ENCODE data around the gene SLC49A4.

SLC49A4 gene

DNA sequence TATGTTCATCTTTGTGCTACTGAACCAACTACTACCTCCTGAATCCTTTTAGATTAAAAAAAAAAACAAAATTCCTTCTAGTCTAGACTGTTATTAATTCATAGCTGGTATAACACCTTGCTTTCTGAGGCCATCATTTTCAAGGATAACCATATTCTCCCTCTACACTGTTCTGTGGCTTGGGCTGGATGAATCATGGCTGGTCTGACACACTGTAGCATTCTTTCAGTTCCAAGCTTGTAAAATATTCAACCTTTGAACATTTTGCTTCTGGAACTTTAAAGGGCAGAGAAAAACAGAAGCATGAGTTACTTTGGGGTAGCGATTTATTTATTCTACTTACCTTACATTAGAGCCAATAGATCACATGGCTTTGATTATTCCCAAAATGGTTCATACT lies 8.8 kb upstream of the SLC49A4 start:
- no peak for DNase-seq

DNA sequence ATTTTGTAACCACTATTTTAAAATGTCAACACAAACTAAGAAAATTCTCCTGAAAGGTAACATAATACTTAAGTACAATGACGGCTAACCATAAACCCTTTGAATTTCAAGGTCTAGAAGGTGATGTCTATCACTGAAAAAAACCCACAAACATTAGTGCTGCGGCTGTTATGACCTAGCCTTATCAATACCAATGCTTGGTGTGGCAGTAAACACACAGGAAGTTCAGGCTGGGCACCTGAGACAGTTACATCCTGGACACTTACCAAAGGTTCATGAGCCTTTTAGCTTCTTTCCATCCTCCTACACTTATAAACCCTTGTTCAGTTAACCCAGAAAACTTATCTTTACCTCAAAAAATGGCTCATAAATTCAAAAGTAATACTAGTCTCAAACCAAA lies 7.0 kb upstream of the SLC49A4 start:
- DNase-seq = no peak

DNA sequence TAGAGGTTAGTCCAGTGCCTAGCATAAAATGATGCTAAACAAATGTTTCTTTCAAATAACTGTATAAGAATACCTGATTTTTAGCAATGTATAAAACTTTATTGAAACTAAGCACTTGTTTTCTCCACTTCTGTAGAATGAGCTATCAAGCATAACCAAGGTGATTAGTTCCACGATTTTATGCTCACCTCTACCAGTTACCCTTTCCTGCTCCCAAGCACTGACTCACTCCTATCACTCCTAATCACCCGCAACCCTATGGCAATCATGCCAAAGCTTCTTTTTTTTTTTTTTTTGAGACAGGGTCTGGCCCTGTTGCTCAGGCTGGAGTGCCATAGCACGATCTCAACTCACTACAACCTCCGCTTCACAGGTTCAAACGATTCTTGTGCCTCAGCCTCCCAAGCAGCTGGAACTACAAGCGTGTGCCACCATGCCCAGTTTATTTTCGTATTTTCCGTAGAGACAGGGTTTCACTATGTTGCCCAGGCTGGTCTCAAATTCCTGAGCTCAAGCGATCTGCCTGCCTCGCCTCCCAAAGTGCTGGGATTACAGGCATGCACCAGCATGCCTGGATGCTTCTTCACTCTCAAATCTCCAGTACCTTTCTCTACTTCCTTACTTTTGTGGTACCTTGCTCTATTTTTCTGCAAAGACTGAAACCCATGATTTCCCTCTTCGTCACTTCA lies 5.1 kb upstream of the SLC49A4 start:
- no peak for DNase-seq

DNA sequence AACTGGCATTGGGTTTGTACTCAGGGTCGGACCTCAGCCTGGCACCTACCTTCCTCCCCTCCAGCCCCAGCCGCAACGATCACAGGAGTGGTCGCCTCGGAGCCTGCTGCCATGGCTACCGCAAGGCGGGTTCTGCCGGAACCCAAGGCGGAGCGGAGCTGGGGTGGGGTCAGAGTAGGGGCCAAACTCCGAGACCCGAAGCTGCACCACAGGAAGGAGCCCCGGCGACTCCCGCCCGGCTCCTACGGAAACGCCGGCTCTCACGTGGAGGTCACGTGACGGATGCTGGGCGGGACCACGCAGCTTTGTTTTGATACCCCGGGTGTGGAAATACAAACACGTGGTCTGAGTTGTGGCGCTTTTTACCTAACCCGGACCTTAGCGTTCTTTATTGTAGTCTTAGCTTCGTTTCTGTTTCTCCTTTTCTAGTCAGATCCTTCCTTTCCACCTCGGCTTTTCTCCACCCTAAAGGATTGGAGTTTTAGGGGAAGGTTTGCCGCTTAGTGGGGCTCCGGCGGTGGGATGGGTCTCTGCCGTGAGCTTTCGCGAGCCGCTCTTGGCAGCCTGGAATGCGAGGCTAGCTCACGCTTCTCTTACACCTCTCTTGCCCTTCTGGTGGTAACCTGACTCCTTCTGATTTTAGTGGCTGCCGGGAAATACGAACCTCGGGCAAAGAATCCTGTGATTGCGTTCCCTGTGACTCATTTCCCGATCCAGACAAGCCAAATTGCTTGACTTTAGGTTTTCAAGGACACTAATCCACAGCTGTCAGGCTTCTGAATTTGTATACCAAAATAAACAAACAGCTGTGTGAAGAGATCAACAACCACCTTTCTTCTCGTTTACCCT lies 1.1 kb upstream of the SLC49A4 start, which contains the start of gene HSPBAP1:
TSS of gene HSPBAP1 (minus strand) at position 264 of the 849 bp plus-strand sequence. CDS start at position 113, 151 bp downstream.
- DNase-seq = no peak

DNA sequence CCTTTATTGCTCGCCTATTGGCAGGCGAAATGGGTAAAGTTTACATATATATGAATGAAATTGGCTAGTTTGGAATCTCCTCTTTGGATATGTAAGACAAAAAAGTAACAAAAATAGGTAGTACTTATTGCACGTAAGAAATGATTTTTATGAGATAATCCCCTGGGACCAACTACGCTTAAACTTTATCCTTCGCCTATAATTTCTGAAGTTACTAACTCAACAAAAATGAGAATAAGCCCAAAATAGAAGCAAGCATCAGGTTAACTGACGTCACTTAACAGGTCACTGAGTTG lies 438 bp upstream of the SLC49A4 start:
- DNase-seq = no peak

DNA sequence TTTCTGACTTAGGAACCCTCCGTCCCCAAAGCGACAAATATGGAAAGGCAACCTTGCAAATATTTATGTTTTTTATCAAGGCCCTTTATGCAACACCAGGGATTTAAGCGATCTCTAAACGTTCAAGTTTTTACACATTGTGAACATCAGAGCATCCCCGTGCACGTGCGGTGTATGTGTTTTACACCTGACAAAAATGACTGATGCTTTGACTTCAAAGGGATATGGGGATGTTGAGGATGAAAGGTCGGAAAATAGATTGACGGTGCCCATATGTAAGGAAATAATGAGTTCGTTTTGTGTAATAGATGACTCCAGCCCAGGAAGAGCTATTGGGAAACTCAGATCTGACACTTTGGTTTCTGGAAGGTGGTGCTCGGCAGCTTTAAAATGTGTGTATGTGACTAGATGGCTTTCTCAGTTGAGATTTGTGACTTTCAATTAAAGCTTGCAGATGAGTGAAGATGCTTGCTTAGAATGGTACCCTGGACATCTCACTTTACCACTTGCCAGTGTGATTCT lies 866 bp downstream of the SLC49A4 start:
- no peak for DNase-seq

DNA sequence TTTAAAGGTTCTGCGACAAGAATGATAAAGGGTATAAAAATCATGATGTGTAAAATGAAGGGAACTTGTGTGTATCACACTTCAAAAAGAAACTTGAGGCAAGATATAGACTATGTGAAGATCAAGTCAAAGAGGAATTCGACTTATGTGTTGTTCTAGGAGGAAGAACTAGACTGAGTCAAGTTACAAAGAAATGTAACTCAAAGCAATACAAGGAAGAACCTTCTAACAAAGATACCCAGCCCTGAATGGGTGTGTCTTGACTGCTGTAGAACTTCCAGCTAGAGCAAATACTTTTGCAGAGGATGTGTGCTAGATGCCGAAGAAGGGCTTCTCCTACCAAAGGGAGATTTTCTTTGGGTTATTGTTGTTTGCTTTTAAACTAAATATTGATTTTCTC lies 2.4 kb downstream of the SLC49A4 start:
- no peak for DNase-seq

DNA sequence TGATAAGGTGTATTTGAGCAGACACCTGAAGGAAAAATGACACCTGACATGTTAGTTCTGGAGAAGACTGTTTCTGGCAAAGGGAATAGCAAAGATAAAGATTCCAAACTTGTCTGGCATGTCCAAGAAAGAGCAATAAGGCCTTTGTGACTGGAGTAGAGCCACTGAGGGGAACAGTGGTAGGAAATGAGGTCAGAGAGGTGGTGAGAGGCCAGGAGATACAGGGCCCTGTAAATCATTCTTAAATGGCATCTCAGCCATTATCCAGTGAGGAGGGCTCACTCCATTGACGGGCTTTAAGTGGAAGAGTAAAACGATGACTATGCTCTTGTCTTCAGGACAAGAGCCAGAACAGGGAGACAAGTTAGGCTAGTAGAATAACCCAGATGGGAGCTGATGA lies 4.5 kb downstream of the SLC49A4 start:
- no peak for DNase-seq

DNA sequence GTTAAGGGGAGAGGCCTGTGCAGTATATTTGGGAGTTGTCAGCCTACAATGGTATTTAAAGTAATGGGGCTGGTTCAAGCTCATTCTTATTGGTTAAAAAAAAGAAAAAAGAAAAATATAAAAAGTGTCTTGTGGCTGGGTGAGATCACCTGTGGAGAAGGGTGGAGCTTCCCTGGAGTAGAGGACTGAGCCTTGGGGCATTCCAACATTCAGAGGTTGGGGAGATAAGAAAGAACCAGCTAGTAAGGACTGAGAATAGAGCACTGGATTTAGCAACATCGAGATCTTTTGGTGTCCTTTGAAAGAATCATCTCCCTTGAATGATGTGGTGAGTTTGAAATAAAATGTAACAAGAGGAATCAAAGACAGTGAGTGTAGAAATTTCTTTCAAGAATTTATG lies 5.2 kb downstream of the SLC49A4 start:
- no peak for DNase-seq

DNA sequence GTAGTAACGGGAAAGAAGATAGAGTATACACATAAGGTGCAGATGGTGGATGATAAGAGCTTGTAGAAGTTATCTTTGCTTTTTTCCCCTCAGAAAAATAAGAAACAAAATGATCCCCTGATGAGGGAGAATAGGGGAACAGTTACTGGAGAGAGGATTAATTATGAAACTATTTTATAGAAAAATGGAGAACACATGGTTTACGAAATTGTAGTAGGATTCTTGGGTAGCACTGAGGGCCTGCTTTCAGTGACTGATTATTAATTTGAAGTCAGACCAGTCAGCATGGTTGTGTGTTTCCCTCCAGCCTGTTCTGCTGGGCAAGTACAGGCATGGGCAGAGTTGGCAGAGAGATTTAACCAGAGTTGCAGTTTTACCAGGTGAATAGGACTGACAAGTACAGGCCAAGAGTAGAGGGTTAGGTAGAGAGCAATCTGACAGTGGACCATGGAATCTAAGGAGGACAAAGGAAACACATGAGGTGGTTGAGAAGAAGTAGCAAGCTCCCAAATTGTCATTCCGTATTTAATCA lies 5.9 kb downstream of the SLC49A4 start:
- DNase-seq = no peak

DNA sequence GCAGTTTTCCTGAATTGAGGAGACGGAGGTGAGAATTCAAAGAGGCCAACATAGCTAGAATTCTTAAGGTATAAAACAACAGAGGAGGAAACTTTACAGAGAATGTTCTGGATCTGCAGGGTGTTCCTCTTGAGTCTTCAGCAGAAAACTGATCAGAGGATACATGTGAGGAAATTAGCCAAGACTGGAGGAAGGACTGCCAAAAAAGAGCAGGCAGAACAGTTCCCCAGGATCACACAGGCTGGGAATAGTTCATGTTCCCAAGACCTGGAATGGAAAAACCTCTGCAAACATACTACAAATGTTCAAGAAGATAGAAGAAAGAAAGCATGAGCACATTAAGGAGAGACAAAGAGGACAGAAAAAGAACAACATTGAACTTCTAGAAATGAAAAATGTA lies 7.5 kb downstream of the SLC49A4 start:
- no peak for DNase-seq

DNA sequence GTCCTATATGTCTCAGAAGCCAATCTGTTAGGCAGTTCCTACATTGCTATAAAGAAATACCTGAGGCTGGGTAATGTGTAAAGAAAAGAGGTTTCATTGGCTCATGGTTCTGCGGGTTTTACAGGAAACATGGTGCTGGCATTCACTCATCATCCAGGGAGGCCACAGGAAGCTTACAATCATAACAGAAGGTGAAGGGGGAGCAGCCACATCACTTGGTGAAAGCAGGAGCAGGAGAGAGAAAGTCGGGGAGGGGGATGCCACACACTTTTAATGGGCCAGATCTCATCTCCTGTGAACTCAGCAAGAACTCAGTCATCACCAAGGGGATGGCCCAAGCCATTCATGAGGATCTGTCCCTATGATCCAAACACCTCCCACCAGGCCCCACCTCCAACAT lies 9.1 kb downstream of the SLC49A4 start:
- DNase-seq = no peak

DNA sequence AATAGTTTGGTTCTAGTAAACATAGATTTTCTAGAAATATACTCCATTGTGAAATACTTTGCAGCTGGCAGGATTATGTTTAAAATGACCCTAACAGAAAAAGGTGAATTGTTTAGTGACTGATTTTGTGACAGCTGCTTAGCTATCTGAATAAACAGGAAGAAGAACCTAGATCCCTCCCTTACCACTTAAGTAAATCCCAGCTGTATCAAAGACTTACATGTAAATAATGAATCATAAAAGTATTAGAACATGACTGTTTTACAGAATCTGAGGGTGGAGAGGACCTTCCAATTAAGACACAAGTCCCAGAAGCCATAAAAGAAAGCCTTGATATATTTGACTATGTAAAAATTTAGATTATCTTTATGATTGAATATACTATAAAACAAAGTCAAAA lies 15.9 kb downstream of the SLC49A4 start:
- no peak for DNase-seq

DNA sequence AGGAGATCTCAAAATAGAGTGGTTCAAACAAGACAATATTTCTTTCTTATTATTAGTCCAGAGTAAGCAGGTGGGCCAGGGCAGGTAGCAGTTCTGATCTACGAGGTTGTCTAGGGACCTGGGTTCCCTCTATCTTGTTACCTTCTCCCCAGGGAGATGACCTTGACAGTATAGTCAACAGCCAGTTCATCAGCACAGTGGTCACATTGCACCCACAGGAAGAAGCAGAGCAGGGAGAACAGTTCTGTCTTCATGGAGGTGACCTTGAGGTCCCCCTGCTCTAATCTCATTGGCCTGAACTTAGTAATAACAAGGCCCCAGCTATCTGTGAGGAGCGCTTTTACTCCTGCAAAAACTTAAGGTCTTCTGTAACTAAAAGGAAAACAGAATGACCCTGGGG lies 21.7 kb downstream of the SLC49A4 start:
- no peak for DNase-seq

DNA sequence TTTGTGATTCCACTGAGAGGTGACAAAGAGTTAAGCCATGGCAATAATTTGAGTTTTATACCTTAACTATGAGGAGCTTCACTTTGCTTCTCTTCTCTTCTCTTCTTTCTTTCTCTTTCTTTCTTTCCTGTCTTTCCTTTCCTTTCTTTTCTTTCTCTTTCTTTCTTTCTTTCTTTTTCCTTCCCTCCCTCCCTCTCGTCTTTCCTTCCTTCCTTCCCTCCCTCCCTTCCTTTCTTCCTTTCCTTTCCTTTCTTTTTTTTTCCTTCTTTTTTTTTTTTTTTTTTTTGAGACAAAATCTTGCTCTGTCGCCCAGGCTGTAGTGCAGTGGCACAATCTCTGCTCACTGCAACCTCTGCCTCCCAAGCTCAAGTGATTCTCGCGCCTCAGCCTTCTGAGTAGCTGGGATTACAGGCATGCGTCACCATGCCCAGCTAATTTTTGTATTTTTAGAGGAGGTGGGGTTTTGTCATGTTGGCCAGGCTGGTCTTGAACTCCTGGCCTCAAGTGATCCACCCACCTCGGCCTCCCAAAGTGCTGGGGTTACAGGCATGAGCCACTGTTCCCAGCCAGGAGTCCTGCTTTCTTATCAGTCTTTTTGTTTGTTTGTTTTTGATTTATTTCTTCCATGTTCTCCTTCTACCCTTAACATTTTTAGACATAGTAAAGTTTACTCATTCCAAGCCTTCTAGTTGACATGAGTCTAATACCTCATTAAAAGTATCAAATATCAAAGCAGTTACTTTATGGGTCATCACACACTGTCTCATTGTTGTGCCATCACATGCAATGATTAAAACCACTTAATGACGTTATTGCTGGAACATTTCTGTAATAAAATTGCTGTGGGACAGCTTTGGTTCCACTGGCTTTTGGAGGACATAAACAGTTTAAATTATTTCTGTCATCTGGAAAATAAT lies 29.9 kb downstream of the SLC49A4 start:
- no peak for DNase-seq

DNA sequence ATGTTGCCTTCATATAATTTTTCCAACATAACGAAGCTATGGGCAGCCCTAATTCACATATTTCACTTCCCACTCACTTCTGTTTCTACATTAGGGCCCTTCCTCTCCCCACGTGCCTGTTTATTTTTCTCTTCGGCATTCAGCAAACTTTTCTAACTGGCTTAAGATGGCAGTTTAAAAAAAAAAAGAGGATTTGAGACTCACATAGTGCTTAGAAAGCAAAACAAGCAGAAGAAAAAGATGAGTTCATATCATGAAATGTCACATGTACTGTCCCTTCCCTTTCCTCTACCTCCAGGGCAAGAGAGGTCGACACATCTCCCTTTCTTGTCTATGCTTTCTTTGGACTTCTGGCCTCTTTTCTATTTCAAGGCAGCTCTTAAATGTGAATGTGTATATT lies 30.6 kb downstream of the SLC49A4 start:
- no peak for DNase-seq

DNA sequence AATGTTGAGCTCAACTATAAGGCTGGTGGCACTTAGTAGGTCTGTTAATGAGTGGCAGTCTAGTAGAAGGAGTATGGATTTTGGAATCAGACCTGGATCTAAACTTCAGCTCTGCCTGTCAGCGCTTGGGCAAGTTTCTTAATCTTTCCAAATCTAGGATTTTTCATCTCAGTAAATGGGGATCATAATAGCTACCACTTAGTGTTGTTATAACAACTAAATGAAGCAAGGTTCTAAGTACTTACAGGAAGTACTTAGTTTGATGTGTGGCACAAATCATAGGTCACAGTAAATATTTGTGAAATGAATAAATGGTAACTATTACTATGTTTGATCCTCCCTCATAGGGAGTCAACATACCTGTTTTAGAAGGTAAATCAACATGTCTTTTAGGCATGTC lies 31.4 kb downstream of the SLC49A4 start:
- DNase-seq = no peak

DNA sequence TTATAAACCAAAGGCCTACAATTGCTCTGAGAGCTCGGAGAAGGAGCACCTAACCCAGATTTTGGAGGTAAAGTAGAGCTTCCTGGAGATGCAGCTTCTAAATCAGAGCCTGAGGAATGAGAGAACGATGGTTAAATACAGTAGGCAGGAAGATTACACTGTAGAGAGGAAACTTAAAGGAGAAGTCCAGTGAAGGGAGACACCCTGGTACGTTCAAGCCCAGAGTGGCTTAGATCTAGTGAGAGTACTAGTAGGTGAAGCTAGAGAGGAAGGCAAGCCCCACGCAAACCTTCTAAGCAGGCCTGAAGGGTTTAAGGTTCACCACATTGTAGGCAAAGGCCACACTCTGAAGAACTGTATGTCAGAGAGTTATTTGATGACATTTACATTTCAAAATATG lies 33.4 kb downstream of the SLC49A4 start:
- DNase-seq = no peak

DNA sequence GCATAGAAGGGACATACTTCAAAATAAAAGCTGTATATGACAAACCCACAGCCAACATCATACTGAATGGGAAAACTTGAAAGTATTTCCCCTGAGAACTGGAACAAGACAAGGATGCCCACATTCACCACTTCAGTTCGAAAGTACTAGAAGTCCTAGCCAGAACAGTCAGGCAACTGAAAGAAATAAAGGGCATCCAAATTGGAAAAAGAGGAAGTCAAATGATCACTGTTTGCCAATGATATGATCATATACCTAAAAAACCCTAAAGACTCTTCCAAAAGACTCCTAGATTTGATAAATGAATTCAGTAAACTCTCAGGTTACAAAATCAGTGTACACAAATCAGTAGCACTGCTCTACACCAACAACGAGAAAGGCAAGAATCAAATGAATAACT lies 40.7 kb downstream of the SLC49A4 start:
- no peak for DNase-seq

DNA sequence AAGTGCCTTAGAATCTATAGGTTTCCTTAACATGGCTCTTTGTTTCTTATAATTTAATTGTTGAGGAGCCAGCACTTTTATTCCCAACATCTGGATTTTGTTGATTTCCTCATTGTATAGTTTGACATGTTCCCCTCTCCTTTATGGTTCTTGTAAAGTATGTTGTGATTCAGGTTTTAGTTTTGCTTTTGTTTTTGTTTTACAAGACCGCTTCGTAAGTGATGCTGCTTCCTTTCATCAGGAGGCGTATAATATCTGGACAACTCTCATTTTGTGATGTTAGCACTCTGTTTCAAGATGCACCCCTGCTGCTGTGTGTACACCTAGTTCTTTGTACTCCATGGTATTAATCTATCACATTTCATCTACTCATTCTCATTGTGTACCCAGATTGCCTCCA lies 48.7 kb downstream of the SLC49A4 start:
- DNase-seq = no peak

DNA sequence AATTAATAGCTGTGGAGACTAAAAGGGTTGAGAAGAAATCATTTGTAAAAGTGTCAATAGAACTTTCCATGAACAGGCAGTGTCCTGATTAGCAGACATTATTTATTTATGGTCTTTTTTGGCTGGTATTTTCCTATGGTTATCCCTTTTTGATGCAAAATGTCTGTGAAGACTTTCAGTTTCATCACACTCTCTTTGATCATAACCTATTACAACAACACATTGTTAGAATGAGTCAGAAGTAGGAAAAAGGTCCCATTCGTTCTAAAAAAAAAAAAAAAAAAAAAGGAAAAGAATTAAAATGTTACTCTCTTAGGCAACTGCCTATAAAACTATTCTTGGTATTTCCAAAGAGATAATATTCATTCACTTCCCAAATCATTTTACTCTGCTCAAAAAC lies 62.1 kb downstream of the SLC49A4 start:
- DNase-seq = no peak

DNA sequence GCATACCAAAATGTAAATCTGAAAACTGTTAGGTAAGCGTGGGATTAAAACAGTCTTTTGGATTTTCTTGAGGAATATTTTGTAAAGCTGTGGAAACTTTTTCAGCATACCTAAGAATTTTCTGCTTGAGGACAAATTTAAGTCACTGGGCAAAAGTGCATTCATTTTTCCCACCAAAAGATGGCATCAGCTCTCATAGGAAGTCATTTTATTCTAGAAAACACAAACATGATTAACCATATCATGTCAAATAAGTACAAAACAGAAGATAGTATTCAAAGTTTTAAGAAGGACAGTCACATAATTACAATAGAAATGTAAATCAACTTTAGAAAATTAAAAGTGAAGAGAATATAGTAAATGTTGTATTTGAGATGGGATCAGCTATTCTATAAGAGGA lies 63.5 kb downstream of the SLC49A4 start:
- no peak for DNase-seq

Data from NCI-H1436 (cell line).